GM19238 (cell line): ENCODE measurements around the gene HLA-DPB1.
"Not testable (repeated sequence)": the region's sequence is repeated elsewhere in the genome, so short reads cannot be mapped to it uniquely, and the experiment has no call there.

Experiments
- DNase-seq: peaks from one replicate; pipeline ENCODE4 v3.0.0; 2011; ENCODE audit warnings: low spot score; ENCODE audit not compliant: insufficient read length

The HLA-DPB1 gene

GRCh38 chr6:33075568-33076405 lies at the start of gene HLA-DPB1:
Gene HLA-DPB1, plus strand, starts transcription at chr6:33075990. Its CDS starts 52 bp downstream, at chr6:33076042.
- peak; percentile 67 for DNase-seq

- DNase-seq: no peak
These were observed 47.5 kb upstream of the HLA-DPB1 start for GRCh38 chr6:33028220-33028849.

- no peak for DNase-seq
These were observed 46.2 kb upstream of the HLA-DPB1 start for GRCh38 chr6:33029328-33030184.

- DNase-seq: no peak
These were observed 45.5 kb upstream of the HLA-DPB1 start for GRCh38 chr6:33030245-33030644.

GRCh38 chr6:33034554-33034953 lies 41.2 kb upstream of the HLA-DPB1 start:
- no peak for DNase-seq

- DNase-seq: no peak
These were observed 39.3 kb upstream of the HLA-DPB1 start for GRCh38 chr6:33036535-33036934.

- DNase-seq: no peak
These were observed 35.6 kb upstream of the HLA-DPB1 start for GRCh38 chr6:33040157-33040556.

- no peak for DNase-seq
These were observed 26.3 kb upstream of the HLA-DPB1 start for GRCh38 chr6:33049323-33050013.

GRCh38 chr6:33050014-33050810 lies 25.6 kb upstream of the HLA-DPB1 start:
- no peak for DNase-seq

- DNase-seq: no peak
These were observed 23.2 kb upstream of the HLA-DPB1 start for GRCh38 chr6:33052627-33053026.

- DNase-seq: no peak
These were observed 22.6 kb upstream of the HLA-DPB1 start for GRCh38 chr6:33053230-33053629.

- DNase-seq: no peak
These were observed 18.3 kb upstream of the HLA-DPB1 start for GRCh38 chr6:33057222-33058150.

- no peak for DNase-seq
These were observed 13.8 kb upstream of the HLA-DPB1 start for GRCh38 chr6:33061987-33062386.

GRCh38 chr6:33063435-33063834 lies 12.4 kb upstream of the HLA-DPB1 start:
- DNase-seq: not testable (repeated sequence)

- no peak for DNase-seq
These were observed 11.1 kb upstream of the HLA-DPB1 start for GRCh38 chr6:33064723-33065122.

- no peak for DNase-seq
These were observed 10.5 kb upstream of the HLA-DPB1 start for GRCh38 chr6:33065312-33065711.

GRCh38 chr6:33066917-33067521 lies 8.8 kb upstream of the HLA-DPB1 start:
- DNase-seq: no peak

GRCh38 chr6:33069021-33069738 lies 6.6 kb upstream of the HLA-DPB1 start:
- no peak for DNase-seq
